GM12878 (cell line): ENCODE data around the gene IQGAP1. TPM values are rescaled to one million over a fixed set of nuclear protein-coding genes. Genes with fewer than 3 reads are reported as not detected.

Experiments used
- ATAC-seq: fragments of 200-7000 bp; cut with Tn5 transposase; 3 replicates; pipeline ENCODE4 v1.9.1; 2020; ENCODE audit warnings: mild to moderate bottlenecking, moderate library complexity
- BruUV-seq: library from RNA; stranded (reverse); fragments of 400-500 nt; replicated peaks from 2 replicates; lab custom pipeline; 2021; lab: Mats Ljungman, UMichigan
- CTCF ChIA-PET: fragments of 300-600 bp; sonication (Branson Sonifier 250); formaldehyde crosslinking; extraction: SDS; loops from one replicate; lab custom pipeline; 2021; ENCODE audit warnings: inconsistent platforms; lab: Yijun Ruan, JAX
- POLR2A ChIA-PET: fragments of 350-600 bp; formaldehyde crosslinking; extraction: SDS; loops from one replicate; lab custom pipeline; 2021; ENCODE audit warnings: inconsistent platforms; lab: Charles Lee
- RAD21 ChIA-PET: fragments of 300-600 bp; sonication (Branson Sonifier 250); formaldehyde crosslinking; loops from one replicate; lab custom pipeline; 2023; ENCODE audit warnings: antibody characterized with exemption; ENCODE audit not compliant: unreplicated experiment; lab: Charles Lee
- SMC1A ChIA-PET: fragments of 300-600 bp; sonication (Branson Sonifier 250); formaldehyde crosslinking; loops from one replicate; lab custom pipeline; 2023; ENCODE audit not compliant: unreplicated experiment, uncharacterized antibody; lab: Charles Lee
- DNase-seq: peaks from one replicate; pipeline ENCODE4 v3.0.0-alpha.2; 2011; ENCODE audit warnings: low read depth, low spot score
- FAIRE-seq: peaks from 3 replicates; lab custom pipeline; 2011; peaks lifted over from hg19 to GRCh38; lab: Jason Lieb, UNC
- H2AFZ ChIP-seq: 2 replicates; pipeline ENCODE4 v1.6.0; 2011; ENCODE audit warnings: low read depth, low read length, control low read depth; ENCODE audit not compliant: control insufficient read depth
- H3K27ac ChIP-seq: 2 replicates; pipeline ENCODE4 v1.5.1; 2011; ENCODE audit warnings: control low read depth; ENCODE audit not compliant: control insufficient read depth, insufficient read depth
- H3K27me3 ChIP-seq, 2 experiments: replicated peaks in 1 of 2; 2 replicates each; pipeline versions ENCODE4 v1.6.0 to v1.6.1; 2011; ENCODE audit warnings: low read length in 1 of 2; ENCODE audit not compliant: control insufficient read depth in 2 of 2, insufficient read depth in 2 of 2
- H3K36me3 ChIP-seq, 2 experiments: 2 replicates each; pipeline ENCODE4 v1.5.1; 2011; ENCODE audit warnings: low read length in 1 of 2; ENCODE audit not compliant: control insufficient read depth in 2 of 2, insufficient read depth in 2 of 2
- H3K4me1 ChIP-seq: 2 replicates; pipeline ENCODE4 v1.6.1; 2011; ENCODE audit warnings: mild to moderate bottlenecking, low read length, moderate library complexity, mixed read lengths; ENCODE audit not compliant: control insufficient read depth, insufficient read depth
- H3K4me2 ChIP-seq: 2 replicates; pipeline ENCODE4 v1.6.0; 2011; ENCODE audit warnings: control low read depth; ENCODE audit not compliant: control insufficient read depth, insufficient read depth
- H3K4me3 ChIP-seq: fragments of 200-600 bp; sonication (generic); 2 replicates; pipeline ENCODE4 v1.5.1; 2016
- H3K79me2 ChIP-seq: 2 replicates; pipeline ENCODE4 v1.6.0; 2011; ENCODE audit warnings: low read length; ENCODE audit not compliant: control insufficient read depth, insufficient read depth
- H3K9ac ChIP-seq: 2 replicates; pipeline ENCODE4 v1.8.0; 2011; ENCODE audit warnings: low read length, control low read depth, mixed read lengths; ENCODE audit not compliant: control insufficient read depth, insufficient read depth
- H3K9me3 ChIP-seq: replicated peaks from 3 replicates; pipeline ENCODE4 v1.5.1; 2011; ENCODE audit warnings: mild to moderate bottlenecking, low read length; ENCODE audit not compliant: control insufficient read depth, insufficient read depth
- H4K20me1 ChIP-seq: 2 replicates; pipeline ENCODE4 v1.6.0; 2011; ENCODE audit not compliant: control insufficient read depth, insufficient read depth
- ASH2L ChIP-seq: fragments of 300-600, 200-600 bp; sonication (generic); IDR thresholded peaks from 2 replicates; pipeline ENCODE4 v1.6.1; 2017; ENCODE audit warnings: low read depth, mild to moderate bottlenecking, borderline replicate concordance
- ATF7 ChIP-seq: fragments of 450-650 bp; IDR thresholded peaks from 2 replicates; pipeline ENCODE4 v1.6.1; 2016; ENCODE audit warnings: low read depth, mild to moderate bottlenecking
- BMI1 ChIP-seq: fragments of 450-650 bp; IDR thresholded peaks from 2 replicates; pipeline ENCODE4 v1.6.1; 2016; ENCODE audit warnings: mild to moderate bottlenecking, moderate library complexity, borderline replicate concordance
- CBFB ChIP-seq: IDR thresholded peaks from 2 replicates; pipeline ENCODE4 v1.6.1; 2016; ENCODE audit warnings: antibody characterized with exemption, low read depth
- CHD1 ChIP-seq: IDR thresholded peaks from 2 replicates; pipeline ENCODE4 v1.6.1; 2012; ENCODE audit warnings: low read depth, low read length, improper control_type of control experiment
- CREB1 ChIP-seq: IDR thresholded peaks from 2 replicates; pipeline ENCODE4 v1.6.1; 2012; ENCODE audit warnings: low read depth, mild to moderate bottlenecking, inconsistent platforms
- E4F1 ChIP-seq: fragments of 450-650 bp; IDR thresholded peaks from 2 replicates; pipeline ENCODE4 v1.6.1; 2018; ENCODE audit warnings: borderline replicate concordance, mild to moderate bottlenecking; ENCODE audit not compliant: partially characterized antibody
- EP300 ChIP-seq, 2 experiments: fragments of 150-350 bp in 1 of 2; IDR thresholded peaks; 2 replicates each; pipeline ENCODE4 v1.6.1; 2011 to 2012; ENCODE audit warnings: low read depth in 2 of 2, low read length in 2 of 2, borderline replicate concordance in 1 of 2, improper control_type of control experiment in 1 of 2, inconsistent platforms in 1 of 2; ENCODE audit not compliant: control insufficient read depth in 1 of 2
- GATAD2B ChIP-seq: fragments of 450-650 bp; conservative IDR thresholded peaks from 2 replicates; pipeline ENCODE4 v1.6.1; 2017; ENCODE audit warnings: low read depth, mild to moderate bottlenecking, moderate library complexity
- JUND ChIP-seq: IDR thresholded peaks from 2 replicates; pipeline ENCODE4 v1.6.1; 2012; ENCODE audit warnings: low read depth, mild to moderate bottlenecking, low read length, improper control_type of control experiment, moderate library complexity
- NFXL1 ChIP-seq: fragments of 450-650 bp; IDR thresholded peaks from 2 replicates; pipeline ENCODE4 v1.6.1; 2017; ENCODE audit warnings: antibody characterized with exemption, mild to moderate bottlenecking, borderline replicate concordance
- NFYB ChIP-seq: IDR thresholded peaks from 2 replicates; pipeline ENCODE4 v1.6.1; 2011; ENCODE audit warnings: low read depth, mild to moderate bottlenecking, low read length, improper control_type of control experiment, moderate library complexity; ENCODE audit not compliant: insufficient read depth
- NRF1 ChIP-seq: conservative IDR thresholded peaks from 2 replicates; pipeline ENCODE4 v1.6.1; 2011; ENCODE audit warnings: mild to moderate bottlenecking, low read depth, low read length, improper control_type of control experiment
- PKNOX1 ChIP-seq: fragments of 450-650 bp; IDR thresholded peaks from 2 replicates; pipeline ENCODE4 v1.6.1; 2016; ENCODE audit warnings: mild to moderate bottlenecking
- RAD21 ChIP-seq: IDR thresholded peaks from 2 replicates; pipeline ENCODE4 v1.6.1; 2011; ENCODE audit warnings: mild to moderate bottlenecking, low read depth, low read length, moderate library complexity; ENCODE audit not compliant: insufficient read depth
- RB1 ChIP-seq: fragments of 450-650 bp; formaldehyde crosslinking; IDR thresholded peaks from 2 replicates; pipeline ENCODE4 v1.6.1; 2017; ENCODE audit warnings: mild to moderate bottlenecking, borderline replicate concordance
- SIX5 ChIP-seq: IDR thresholded peaks from 2 replicates; pipeline ENCODE4 v1.6.1; 2011; ENCODE audit warnings: mild to moderate bottlenecking, low read depth, low read length, moderate library complexity; ENCODE audit not compliant: severe bottlenecking
- ZNF207 ChIP-seq: fragments of 450-650 bp; IDR thresholded peaks from 2 replicates; pipeline ENCODE4 v1.6.1; 2014; ENCODE audit warnings: antibody characterized with exemption, mild to moderate bottlenecking, borderline replicate concordance
- ZNF622 ChIP-seq: fragments of 450-650 bp; IDR thresholded peaks from 2 replicates; pipeline ENCODE4 v1.6.1; 2017; ENCODE audit warnings: mild to moderate bottlenecking, inconsistent platforms
- WGBS: methylation state at CpG from one replicate; pipeline ENCODE4 v1.1.6; 2016; ENCODE audit warnings: low lambda C conversion rate; ENCODE audit not compliant: insufficient replicate concordance, insufficient coverage; ENCODE audit errors: missing lambda C conversion rate; 5-methylcytosine and 5-hydroxymethylcytosine counted together
- in situ Hi-C: fragments of 300-500 bp; cut with MboI; formaldehyde crosslinking; loops from 9 replicates; pipeline ENCODE4 v1.14.3; 2018; ENCODE audit warnings: mixed read lengths
- intact Hi-C: fragments of 100-400 bp; cut with micrococcal nuclease; formaldehyde crosslinking; loops from one replicate; pipeline ENCODE4 v1.14.2; 2022; ENCODE audit not compliant: unreplicated experiment
- polyA plus RNA-seq, 11 experiments: library from polyadenylated mRNA; depleted of rRNA in 4 of 11; unstranded in 6 of 11; stranded (reverse) in 5 of 11; fragments of >200 nt; fragmentation: Nextera tagmentation in 4 of 11; fragmentation: Illumina TruSeq in 1 of 11; extraction: Ambion mirVana in 4 of 11; extraction: Trizol in 1 of 11; gene quantifications; 1 replicate in 1 of 11; 2 replicates in 10 of 11; pipeline versions ENCODE4 v1.2.1 to v1.2.3, GENCODE V29; 2011 to 2016; ENCODE audit warnings: inconsistent platforms in 2 of 11, missing spikeins in 2 of 11, low read depth in 1 of 11
- total RNA-seq, 4 experiments: library from RNA; depleted of rRNA in 3 of 4; stranded (reverse); fragments of >200 nt in 3 of 4; fragmentation: Illumina TruSeq in 1 of 4; extraction: Trizol in 1 of 4; gene quantifications; 2 replicates each; pipeline versions ENCODE4 v1.2.1 to v1.2.3, GENCODE V29; 2013 to 2021

IQGAP1 gene
- total and polyA plus RNA-seq, 10 of the 15 experiments (the other 5 are each of a cell fraction or from before 2014, with no cell fraction given): 65.2 to 250 (median 112) TPM

- Histone ChIP-seq H3K36me3 (no peaks in the 10 kb centered on the region), H4K20me1 (no peaks in the 10 kb centered on the region), H3K4me1 (peaks cover 13% of the 10 kb centered on the region; the same call in 1 of the 2 replicates), H3K4me3 (peak overlapping the region; percentile 32; the same call in 1 of the 2 replicates), H3K4me2 (peak overlapping the region; percentile 75), H2AFZ (peak overlapping the region; percentile 32; the same call in 1 of the 2 replicates), H3K79me2 (peaks cover 84% of the 10 kb centered on the region), H3K9me3 (no peaks in the 10 kb centered on the region), H3K27ac (peak overlapping the region; percentile 70), H3K27me3 (no peaks in the 10 kb centered on the region), H3K9ac (0 out of 2 replicates have a peak overlapping the region, but pooled peaks have one; percentile 30)
- BruUV-seq: no TSS peak
- ATAC-seq: peak; percentile 99
- DNase-seq: peak; percentile 62
- ChIA-PET RAD21 (interaction anchor here (1.1 to 2.4 kb wide), 3 partner anchors 12 to 63 kb away, joined by 3 to 7 read pairs (median 6); no protein-coding TSS in a partner anchor), CTCF (interaction anchor here (1.0 to 1.8 kb wide), 3 partner anchors 12 to 38 kb away, joined by 3 to 6 read pairs (median 4); partner anchors contain the start of gene IQGAP1), POLR2A (interaction anchor here (1.5 to 3.9 kb wide), 2 partner anchors 12 to 21 kb away, joined by 5 to 51 read pairs; partner anchors contain the start of gene IQGAP1), SMC1A (interaction anchor here (0.6 to 4.5 kb wide), 11 partner anchors 11 to 94 kb away, joined by 3 to 34 read pairs (median 4); partner anchors contain the start of gene IQGAP1)
- in situ Hi-C loops: no loop called here
- 7% methylated on average over 7 of the region's 7 CpGs for WGBS
- peak; percentile 74 for FAIRE-seq
- intact Hi-C loops: no loop called here
- peak; percentile 89 for TF ChIP-seq BMI1
- 0 out of 2 replicates have a peak, but pooled peaks have one; percentile 17 for TF ChIP-seq JUND
- TF ChIP-seq NFXL1: no peak
- TF ChIP-seq E4F1: peak; percentile 26
- no peak for TF ChIP-seq RB1
- TF ChIP-seq ATF7: peak; percentile 76
- peak in 1 of 2 experiments; percentile 38; a peak in 1 of 4 replicates for TF ChIP-seq EP300 (IDR thresholded peaks at IDR 0.05; ENCODE audit: borderline replicate concordance in 1 of 2, control insufficient read depth in 1 of 2, low read depth in 2 of 2, low read length in 2 of 2)
- TF ChIP-seq ZNF207: no peak
- no peak for TF ChIP-seq NFYB
- no peak for TF ChIP-seq CREB1
- TF ChIP-seq ZNF622: no peak
- no peak for TF ChIP-seq CHD1
- 0 out of 2 replicates have a peak, but pooled peaks have one; percentile 47 for TF ChIP-seq CBFB
- no peak for TF ChIP-seq ASH2L
- TF ChIP-seq SIX5: no peak
- TF ChIP-seq PKNOX1: peak; percentile 42; the same call in 1 of the 2 replicates
- no peak for TF ChIP-seq GATAD2B
- TF ChIP-seq RAD21: peak; percentile 1; the same call in 1 of the 2 replicates
- TF ChIP-seq NRF1: no peak
Measured at GRCh38 chr15:90400759-90401314, 12.8 kb downstream of the IQGAP1 start.
